Suppressor macrophage (primary cell): ENCODE data around the gene TTLL12.
A peak's percentile ranks its signal among the peaks of the same experiment; 100 is the strongest.

ENCODE experiments used
- DNase-seq, 4 experiments: peaks; one replicate each; pipeline ENCODE4 v3.0.0-alpha.2; 2020 to 2022

TTLL12 gene

GRCh38 chr22:43171607-43172006 is 15.3 kb downstream of the TTLL12 start:
- no peak for DNase-seq

DNA sequence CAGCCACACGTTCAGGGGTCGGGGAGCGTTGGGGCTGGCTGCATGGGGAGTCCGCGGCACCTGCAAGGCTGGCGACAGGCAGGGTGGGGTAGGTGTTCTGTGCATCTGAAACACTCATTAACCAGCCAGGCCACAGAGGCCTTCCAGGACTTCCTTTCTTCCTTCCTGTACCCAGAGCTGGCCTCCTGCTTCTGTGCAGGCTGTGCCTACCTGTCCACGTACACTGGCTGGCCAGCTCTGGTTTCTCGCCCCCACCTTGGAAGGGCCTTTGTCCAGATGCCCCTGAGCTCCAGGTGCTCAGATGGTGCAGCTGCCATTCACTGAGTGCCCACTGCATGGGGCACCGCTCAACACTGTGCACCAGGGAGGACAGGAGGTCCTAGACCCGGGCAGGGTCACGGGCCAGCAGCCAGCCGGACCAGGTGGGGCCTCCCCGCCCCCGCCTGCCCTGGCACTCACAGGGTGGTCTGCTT is 15.9 kb downstream of the TTLL12 start:
- DNase-seq = no peak

DNA sequence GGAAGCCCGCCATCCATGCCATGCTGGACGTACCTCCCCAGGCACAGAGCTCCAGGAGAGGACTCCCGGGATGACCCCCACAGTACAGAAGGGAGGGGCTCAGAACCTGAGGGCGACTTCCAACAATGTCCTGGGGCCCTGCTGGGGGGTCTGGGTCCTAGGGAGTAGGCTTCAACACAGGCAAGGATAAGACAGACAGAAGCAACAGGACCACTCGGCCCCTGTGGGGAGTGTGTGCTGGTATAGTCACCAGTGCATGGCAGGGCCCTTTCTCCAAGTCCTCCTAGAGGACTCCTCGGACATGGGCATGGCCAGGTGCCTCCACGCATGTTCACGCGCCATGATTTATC is 16.8 kb downstream of the TTLL12 start:
- DNase-seq = no peak

DNA sequence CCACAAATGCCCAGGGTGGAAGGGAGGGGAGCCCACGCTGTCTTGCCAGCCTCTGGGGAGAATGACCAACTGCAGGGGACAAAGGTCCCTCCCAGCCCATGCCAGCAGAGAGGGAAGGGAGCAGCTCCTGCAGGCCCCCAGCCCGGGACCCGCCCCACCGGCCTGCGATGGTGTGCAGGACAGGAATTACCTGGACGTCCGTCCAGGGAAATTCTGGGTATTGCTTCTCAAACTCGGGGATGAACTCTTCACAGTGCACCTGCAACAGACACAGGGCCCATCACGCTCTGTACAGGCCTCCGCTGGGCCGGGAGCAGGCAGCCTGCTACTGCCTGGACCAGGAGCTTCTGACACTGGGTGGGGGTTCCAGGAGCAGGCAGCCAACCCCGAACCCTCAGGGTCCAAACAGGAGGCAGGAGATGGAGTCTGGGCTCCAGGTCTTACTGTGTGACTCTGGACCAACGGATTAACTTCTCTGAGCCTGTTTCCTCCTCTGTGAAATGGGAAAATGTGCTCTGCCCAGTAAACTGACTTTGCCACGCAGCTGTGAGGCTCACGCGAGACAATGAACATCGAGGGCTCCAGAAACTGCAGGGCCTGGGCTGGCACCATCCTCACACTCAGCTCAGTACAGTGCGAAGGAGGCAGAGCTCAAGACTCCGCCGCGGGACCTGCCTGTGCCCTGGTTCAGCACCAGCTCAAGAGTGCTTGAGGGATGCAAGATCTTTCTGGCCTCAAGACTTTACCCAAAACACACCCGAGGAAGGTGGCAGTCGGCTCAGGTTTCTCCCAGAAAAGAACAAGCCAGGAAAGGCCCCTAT is 17.4 kb downstream of the TTLL12 start:
- no peak for DNase-seq

DNA sequence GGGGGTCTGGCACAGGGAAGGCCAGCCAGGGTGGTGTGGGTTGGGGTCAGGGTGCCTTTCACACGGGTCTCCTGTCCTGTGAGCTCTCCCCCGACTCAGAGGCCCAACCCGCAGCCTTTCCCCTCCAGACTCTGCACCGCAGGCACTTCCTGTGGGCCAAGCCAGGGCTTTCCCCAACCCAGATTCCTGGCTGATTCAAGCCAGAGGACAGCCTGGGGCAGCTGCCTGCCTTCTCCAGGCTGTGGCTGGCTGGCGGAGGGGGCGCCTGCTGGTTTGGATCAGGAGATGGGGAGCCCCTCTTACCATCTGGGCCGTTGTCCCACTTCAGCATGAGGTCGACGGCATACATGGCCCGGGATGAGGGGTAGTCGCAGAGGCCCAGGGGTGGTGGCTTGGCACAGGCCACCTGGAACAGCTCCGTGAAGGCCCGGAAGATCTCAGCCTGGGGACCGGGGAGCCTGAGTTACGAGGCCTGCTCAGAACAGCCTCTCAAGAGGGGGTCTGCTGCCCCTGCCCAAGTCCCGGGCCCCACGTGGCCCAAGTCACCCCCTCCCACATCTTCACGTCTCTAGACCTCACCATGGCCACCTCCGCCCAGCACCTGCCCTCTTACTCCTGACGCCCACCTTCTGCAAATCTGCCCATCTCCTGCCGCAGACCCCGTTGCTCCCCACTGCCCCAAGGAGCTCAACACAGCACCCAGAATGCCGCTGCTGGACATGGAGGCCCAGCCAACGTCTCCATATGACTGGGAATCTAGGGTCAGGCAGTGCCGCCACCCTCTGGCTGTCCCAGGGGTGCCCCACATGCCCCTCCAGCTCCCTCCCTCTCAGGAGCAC is 18.2 kb downstream of the TTLL12 start:
- peak in 1 of 4 experiments; percentile 3 for DNase-seq

GRCh38 chr22:43167001-43167589 is 19.8 kb downstream of the TTLL12 start:
- DNase-seq = peak in 1 of 4 experiments; percentile 0

DNA sequence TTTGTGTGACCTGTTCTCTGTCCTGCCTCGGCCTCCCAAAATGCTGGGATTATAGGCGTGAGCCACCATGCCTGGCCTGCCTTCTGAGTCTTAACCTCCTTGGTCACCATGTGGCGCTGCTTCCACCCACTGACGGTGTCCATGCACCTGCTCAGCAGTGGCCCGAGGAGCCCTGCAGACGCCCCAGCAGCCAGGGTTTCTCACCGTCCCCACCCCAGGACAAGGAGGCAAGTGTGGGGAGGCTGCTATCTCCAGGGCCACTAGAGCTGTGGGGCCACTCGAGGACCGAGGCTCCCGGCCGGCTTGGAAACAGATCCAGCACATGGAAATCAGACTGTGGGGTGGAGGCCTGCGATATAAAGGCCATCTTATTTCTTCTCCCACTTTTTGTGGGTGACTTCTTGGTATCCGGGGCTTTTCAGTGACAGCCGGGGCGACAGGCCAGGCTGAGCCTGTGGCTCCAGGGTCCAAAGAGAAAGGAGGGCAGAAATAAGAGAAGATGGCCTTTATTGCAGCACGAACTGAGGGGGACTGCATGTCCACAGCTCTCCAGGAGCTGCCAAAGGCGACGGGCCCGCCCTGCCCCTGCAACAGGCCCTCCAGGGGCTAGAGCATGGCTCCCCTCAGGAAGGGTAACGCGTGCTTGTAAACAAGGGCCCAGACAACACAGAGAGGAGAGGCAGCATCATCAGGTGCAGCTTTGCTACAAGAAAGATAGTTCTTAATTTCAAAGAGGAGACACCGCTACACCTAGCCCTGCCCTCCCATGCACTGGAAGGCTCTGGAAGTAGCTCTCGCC is 20.6 kb downstream of the TTLL12 start:
- DNase-seq = no peak

DNA sequence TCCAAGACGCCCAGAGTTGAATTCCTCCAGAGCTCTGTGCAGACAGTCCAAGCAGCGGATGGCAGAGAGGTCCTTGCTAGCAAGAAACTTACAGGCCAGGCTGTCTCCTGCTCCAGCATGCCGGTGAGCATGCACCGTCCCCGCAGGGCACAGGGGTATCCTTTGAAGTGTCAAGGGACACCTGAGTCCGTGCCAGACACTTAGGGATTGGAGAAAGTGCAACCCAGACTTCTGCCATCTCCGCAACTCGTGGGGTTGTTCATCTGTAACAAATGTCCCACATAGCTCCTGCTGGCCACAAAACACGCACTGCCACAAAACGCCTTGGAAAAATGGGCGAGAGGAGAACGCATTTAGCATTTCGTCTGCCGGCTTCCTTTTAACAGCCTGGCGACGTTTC is 22.3 kb downstream of the TTLL12 start:
- no peak for DNase-seq

GRCh38 chr22:43163241-43163795 is 23.6 kb downstream of the TTLL12 start:
- no peak for DNase-seq

- DNase-seq = no peak
Measured at GRCh38 chr22:43162412-43163150, 24.4 kb downstream of the TTLL12 start.

DNA sequence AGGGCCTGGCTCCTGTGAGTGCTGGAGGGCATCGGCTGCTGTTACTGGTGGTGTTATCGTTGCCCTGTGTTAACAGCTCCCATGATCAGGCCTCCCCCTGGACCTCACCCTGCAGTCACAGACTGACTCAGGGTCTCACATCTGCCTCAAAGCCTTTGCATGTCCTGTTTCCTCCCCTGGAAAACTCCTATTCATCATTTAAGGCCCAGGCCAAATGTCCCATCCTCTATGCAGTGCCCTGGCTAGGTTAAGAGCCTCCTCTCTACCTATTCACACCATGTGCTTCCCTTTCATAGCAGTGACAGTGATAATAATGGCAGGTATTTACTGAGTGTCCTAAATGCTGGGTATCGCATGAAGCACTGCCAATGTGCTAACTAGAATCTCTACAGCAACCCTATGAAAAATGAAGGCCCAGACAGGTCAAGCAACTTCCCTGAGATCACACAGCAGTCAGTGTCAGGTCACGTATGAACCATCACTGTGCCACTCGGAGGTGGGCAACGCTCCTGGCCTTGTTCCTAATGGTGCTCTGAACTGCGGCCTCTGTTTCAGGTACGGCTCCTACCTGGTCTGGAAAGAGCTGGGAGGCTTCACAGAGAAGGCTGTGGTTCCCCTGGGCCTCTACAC is 26.3 kb downstream of the TTLL12 start:
- no peak for DNase-seq

GRCh38 chr22:43159484-43160178 is 27.3 kb downstream of the TTLL12 start:
- DNase-seq = peak in 1 of 4 experiments; percentile 33

- no peak for DNase-seq
Measured at GRCh38 chr22:43158778-43159483, 28.0 kb downstream of the TTLL12 start.

DNA sequence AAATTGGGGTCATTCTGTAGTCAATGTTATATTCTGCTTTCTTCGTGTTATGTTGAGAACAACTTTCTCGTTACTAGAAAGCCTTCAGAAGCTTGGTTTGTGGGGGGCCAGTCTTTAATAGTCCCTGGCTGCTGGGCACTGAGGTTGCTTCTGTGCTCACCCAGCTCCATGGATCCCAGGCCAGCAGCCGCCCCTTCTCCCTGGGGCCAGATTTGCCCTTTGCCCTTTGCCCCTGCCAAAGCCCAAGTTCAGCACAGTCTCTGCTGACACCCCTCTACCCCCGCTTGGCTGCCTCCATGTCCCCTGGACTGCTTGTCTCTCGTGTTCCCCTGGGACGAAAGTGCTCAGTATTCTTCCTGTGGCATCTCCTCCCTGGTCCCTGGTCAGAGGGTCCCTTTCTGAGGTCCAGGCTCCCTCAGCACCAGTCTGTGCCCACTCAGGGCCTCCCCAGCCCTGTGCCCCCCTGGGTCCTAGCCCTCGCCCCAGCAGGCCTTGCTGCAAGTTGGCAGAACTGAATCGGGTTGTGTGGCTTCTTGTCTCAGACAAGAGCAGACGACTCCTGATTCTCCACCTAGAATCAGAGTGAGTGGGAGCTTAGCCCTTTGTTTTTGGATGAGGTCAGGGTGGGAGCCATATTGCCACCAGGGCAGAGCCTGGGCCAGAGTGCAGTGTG is 28.9 kb downstream of the TTLL12 start:
- no peak for DNase-seq

DNA sequence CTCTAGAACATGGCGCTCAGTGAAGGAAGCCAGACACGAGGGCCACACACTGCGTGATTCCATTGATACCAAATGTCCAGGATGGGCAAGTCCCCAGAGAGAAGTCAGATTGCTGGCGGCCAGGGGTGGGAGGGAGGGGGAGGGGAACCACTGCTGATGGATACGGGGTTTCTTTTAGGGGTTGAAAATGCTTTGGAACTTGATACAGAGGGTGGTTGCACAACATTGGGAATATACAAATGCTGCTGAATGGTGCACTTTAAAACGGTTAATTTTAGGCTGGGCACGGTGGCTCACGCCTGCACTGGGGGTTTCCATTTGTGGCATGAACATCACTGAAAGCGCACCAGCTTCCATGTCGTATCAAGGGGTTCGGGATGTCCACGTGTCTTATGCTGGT is 30.5 kb downstream of the TTLL12 start:
- DNase-seq = no peak

DNA sequence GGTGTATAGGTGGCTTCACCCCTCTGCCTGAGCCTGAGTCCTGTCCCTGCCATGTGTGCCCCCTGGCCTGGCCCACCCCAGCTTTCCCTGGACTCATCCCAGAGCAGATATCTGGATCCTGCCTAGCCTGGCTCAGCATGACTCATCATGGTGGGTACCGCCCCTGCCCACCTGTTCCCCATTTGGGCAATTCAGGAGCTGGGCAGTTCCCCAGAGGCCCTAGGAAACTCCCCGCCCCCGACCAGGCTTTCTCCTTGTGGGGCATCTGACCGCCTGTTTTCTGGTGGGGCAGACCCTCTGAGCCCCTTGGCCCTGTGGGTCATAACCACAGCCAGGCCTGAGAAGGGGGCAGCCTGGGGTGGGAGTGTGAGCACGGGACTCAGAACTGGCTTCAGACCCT is 31.1 kb downstream of the TTLL12 start:
- DNase-seq = peak; percentile 27 to 71 (median 51)

- peak; percentile 73 to 91 (median 85) for DNase-seq
Measured at GRCh38 chr22:43154887-43155536, 31.9 kb downstream of the TTLL12 start.

DNA sequence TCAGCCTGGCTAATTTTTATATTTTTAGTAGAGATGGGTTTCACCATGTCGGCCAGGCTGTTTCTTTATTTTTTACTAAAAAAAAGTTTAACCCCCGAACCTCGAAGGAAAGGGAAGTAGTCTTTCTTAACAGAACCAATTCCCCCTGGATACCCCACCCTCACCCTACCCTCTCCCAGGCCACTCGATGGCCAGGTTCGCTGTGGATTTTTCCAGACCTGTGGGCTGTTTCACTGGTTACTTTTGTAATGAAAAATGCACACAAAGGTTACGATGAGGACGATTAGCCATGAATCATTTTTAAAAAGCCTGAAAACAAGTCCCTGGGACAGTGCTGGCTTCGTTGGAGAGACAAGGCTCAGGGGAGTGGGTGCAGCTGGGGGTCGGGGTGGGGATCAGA is 33.0 kb downstream of the TTLL12 start:
- peak in 3 of 4 experiments; percentile 32 to 56 (median 42) for DNase-seq
